ENCODE results near the gene ANKLE2. TPM values are rescaled to one million over a fixed set of nuclear protein-coding genes. Genes with fewer than 3 reads are reported as not detected.

ANKLE2 gene
- total RNA-seq, 1 donor from 2014 or later: 96.4 TPM

DNA sequence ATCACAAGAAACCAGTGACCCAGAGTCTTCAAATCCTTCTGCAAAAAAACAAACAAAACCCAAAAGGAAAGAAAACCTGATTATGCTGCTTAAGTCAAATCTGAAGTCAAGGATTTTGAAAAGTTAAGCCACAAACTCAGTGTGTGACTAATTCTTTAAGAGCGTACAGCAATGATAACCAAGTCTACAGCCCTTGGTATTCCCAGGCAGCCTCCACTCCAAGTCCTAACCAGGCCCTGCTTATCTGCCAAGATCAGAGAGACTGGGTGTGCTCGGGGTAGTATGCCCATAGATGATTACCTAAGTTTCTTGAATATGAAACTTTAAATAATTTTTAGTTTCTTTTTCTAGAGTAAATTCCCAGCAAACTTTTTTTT, 37.9 kb downstream of the ANKLE2 start:
- Mint-ChIP-seq H3K36me3 (ENCODE audit: low read depth) (peaks cover 44% of the 10 kb centered on the region), H3K4me3 (ENCODE audit: unreplicated experiment) (no peak overlapping the region), H3K9me3 (ENCODE audit: low read depth) (no peaks in the 10 kb centered on the region), H3K4me1 (ENCODE audit: low read depth) (no peaks in the 10 kb centered on the region), H3K27me3 (ENCODE audit: low read depth) (no peaks in the 10 kb centered on the region), H3K27ac (ENCODE audit: unreplicated experiment) (no peak overlapping the region)
- TF ChIP-seq CTCF (IDR thresholded peaks at IDR 0.05): no peak
- no peak for DNase-seq (ENCODE audit: low spot score)

GRCh38 chr12:132723015-132723763, 38.4 kb downstream of the ANKLE2 start:
- H3K4me1 Mint-ChIP-seq (ENCODE audit: low read depth): no peaks in the 10 kb centered on the region
- H3K4me3 Mint-ChIP-seq (ENCODE audit: unreplicated experiment): no peak overlapping the region
- no peaks in the 10 kb centered on the region for H3K9me3 Mint-ChIP-seq (ENCODE audit: low read depth)
- TF ChIP-seq CTCF (IDR thresholded peaks at IDR 0.05): no peak
- H3K27me3 Mint-ChIP-seq (ENCODE audit: low read depth): no peaks in the 10 kb centered on the region
- peaks cover 43% of the 10 kb centered on the region for H3K36me3 Mint-ChIP-seq (ENCODE audit: low read depth)
- H3K27ac Mint-ChIP-seq (ENCODE audit: unreplicated experiment): no peak overlapping the region
- DNase-seq (ENCODE audit: low spot score): no peak

GRCh38 chr12:132720606-132721345, 40.9 kb downstream of the ANKLE2 start:
- peak overlapping the region; percentile 11 for H3K27ac Mint-ChIP-seq (ENCODE audit: unreplicated experiment)
- H3K4me3 Mint-ChIP-seq (ENCODE audit: unreplicated experiment): no peak overlapping the region
- no peaks in the 10 kb centered on the region for H3K27me3 Mint-ChIP-seq (ENCODE audit: low read depth)
- no peak for TF ChIP-seq CTCF (IDR thresholded peaks at IDR 0.05)
- H3K36me3 Mint-ChIP-seq (ENCODE audit: low read depth): peaks cover 28% of the 10 kb centered on the region
- no peaks in the 10 kb centered on the region for H3K9me3 Mint-ChIP-seq (ENCODE audit: low read depth)
- no peak for DNase-seq (ENCODE audit: low spot score)
- H3K4me1 Mint-ChIP-seq (ENCODE audit: low read depth): no peaks in the 10 kb centered on the region

GRCh38 chr12:132719954-132720324, 41.7 kb downstream of the ANKLE2 start:
- peaks cover 23% of the 10 kb centered on the region for H3K36me3 Mint-ChIP-seq (ENCODE audit: low read depth)
- H3K27me3 Mint-ChIP-seq (ENCODE audit: low read depth): no peaks in the 10 kb centered on the region
- TF ChIP-seq CTCF (IDR thresholded peaks at IDR 0.05): no peak
- H3K27ac Mint-ChIP-seq (ENCODE audit: unreplicated experiment): no peak overlapping the region
- H3K4me3 Mint-ChIP-seq (ENCODE audit: unreplicated experiment): no peak overlapping the region
- no peaks in the 10 kb centered on the region for H3K4me1 Mint-ChIP-seq (ENCODE audit: low read depth)
- H3K9me3 Mint-ChIP-seq (ENCODE audit: low read depth): no peaks in the 10 kb centered on the region
- no peak for DNase-seq (ENCODE audit: low spot score)

DNA sequence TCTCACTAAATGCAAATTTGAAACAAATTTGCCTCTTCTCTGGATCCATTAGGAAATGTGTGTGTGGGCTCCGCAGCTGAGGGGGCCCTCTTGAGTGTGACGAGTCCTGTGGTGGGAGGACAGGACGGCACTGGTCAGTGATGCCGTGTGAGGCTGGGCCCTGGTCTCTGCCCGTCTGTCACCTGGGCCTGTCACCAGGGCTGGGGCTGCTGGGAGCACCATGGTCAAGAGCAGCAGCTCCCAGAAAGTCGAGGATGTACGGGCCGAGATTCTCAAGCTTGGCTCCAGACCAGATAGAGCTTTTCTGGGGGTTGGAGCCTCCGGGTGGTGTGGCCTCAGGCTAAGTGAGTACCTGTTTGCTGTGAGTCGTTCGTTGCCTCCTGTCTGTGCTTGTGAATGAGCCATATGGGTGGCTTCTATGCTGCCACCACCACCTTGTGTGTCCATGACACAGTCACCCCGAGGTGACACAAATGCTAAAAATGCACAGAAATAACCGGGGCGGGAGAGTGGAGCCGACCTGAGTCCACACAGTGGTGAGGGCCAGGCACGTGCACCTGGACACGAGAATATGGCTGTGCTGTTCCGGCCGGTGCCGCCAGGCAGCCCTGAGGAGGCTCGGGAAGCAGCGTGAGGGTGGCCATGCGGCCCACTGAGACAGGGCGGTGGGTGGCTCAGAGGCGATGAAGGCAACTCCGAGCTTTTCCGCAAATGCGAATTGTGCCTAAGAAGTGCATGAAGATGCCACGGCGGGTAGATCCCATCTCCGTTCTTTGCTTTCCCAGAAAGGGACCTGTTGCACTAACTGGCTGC, 42.3 kb downstream of the ANKLE2 start:
- peak overlapping the region; percentile 41 for H3K27ac Mint-ChIP-seq (ENCODE audit: unreplicated experiment)
- H3K4me1 Mint-ChIP-seq (ENCODE audit: low read depth): no peaks in the 10 kb centered on the region
- no peaks in the 10 kb centered on the region for H3K27me3 Mint-ChIP-seq (ENCODE audit: low read depth)
- TF ChIP-seq CTCF (IDR thresholded peaks at IDR 0.05): no peak
- H3K4me3 Mint-ChIP-seq (ENCODE audit: unreplicated experiment): no peak overlapping the region
- no peak for DNase-seq (ENCODE audit: low spot score)
- H3K9me3 Mint-ChIP-seq (ENCODE audit: low read depth): no peaks in the 10 kb centered on the region
- H3K36me3 Mint-ChIP-seq (ENCODE audit: low read depth): peaks cover 21% of the 10 kb centered on the region

Measured in chondrocyte (in vitro differentiated cells).